ENCODE results near the gene TLE6.
A peak's percentile ranks its signal among the peaks of the same experiment; 100 is the strongest.

TLE6 gene

DNA sequence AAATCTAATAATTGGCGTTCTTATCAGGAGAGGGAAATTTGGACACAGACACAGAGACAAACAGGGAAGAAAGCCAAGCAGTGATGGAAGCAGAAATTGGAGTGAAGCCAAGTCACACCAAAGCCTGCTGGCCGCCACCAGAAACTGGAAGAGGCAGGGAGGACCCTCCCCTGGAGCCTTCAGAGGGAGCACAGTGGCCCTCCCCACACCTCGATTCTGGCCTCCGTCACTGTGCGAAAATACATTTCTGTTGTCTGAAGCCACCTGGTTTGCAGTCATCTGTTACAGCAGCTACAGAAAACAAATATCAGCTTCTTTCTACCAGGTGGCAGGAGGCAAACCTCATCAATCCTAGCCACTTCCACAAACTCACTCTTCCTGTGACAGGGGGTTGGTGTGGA lies 8.3 kb upstream of the TLE6 start:
- H3K27me3 ChIP-seq (ENCODE audit: insufficient read depth, low read depth, severe bottlenecking) = no peaks in the 10 kb centered on the region
- no peak overlapping the region for H3K27ac ChIP-seq
- TF ChIP-seq, protein P1, sequence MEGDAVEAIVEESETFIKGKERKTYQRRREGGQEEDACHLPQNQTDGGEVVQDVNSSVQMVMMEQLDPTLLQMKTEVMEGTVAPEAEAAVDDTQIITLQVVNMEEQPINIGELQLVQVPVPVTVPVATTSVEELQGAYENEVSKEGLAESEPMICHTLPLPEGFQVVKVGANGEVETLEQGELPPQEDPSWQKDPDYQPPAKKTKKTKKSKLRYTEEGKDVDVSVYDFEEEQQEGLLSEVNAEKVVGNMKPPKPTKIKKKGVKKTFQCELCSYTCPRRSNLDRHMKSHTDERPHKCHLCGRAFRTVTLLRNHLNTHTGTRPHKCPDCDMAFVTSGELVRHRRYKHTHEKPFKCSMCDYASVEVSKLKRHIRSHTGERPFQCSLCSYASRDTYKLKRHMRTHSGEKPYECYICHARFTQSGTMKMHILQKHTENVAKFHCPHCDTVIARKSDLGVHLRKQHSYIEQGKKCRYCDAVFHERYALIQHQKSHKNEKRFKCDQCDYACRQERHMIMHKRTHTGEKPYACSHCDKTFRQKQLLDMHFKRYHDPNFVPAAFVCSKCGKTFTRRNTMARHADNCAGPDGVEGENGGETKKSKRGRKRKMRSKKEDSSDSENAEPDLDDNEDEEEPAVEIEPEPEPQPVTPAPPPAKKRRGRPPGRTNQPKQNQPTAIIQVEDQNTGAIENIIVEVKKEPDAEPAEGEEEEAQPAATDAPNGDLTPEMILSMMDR (IDR thresholded peaks at IDR 0.05; ENCODE audit: low read depth, low read length) = no peak
- no peak for DNase-seq
- H3K9me3 ChIP-seq (ENCODE audit: severe bottlenecking) = no peaks in the 10 kb centered on the region
- no peak overlapping the region for H3K4me3 ChIP-seq (ENCODE audit: low read depth, low read length)
- H3K36me3 ChIP-seq = no peaks in the 10 kb centered on the region

DNA sequence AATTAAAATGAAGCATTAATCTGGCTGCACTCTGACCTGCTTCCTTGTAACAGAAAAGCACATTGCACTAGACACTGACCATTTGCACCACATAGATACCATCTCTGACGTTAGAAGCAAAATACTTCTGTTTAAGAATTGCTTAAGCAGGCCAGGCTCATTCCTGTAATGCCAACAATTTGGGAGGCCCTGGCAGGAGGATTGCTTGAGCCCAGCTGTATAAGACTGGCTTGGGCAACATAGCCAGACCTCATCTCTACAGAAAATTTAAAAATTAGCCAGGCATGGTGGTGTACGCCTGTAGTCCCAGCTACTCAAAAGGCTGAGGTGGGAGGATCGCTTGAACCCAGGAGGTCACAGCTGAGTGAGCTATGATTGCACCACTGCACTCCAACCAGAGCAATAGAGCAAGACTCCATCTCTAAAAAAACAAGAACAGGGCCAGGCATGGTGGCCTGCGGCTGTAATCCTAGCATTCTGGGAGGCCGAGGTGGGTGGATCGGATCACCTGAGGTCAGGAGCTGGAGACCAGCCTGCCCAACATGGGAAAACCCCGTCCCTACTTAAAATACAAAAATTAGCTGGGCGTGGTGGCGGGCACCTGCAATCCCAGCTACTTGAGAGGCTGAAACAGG lies 7.0 kb upstream of the TLE6 start:
- Histone ChIP-seq H3K36me3 (no peaks in the 10 kb centered on the region), H3K9me3 (ENCODE audit: severe bottlenecking) (no peaks in the 10 kb centered on the region), H3K4me3 (ENCODE audit: low read depth, low read length) (no peak overlapping the region), H3K27me3 (ENCODE audit: insufficient read depth, low read depth, severe bottlenecking) (no peaks in the 10 kb centered on the region), H3K27ac (no peak overlapping the region)
- TF ChIP-seq, protein P1 (IDR thresholded peaks at IDR 0.05; ENCODE audit: low read depth, low read length) = no peak
- DNase-seq = no peak

DNA sequence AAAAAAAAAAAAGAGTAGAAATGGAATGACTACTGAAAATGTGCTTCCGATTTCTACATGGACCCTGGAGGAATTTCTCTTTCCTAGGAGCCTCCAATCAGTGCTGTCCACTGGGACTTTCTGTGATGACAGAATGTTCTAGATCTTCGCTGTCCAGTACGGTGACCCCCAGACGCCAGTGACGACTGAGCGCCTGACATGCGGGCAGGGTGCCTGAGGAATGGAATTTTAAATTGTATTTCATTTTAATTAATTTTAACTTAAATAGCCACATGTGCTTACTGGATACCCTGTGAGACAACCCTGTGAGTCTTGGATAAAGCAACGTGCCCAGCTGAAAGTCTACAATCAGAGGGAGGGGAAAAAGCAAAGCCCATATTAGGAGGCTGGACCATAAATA lies 4.1 kb upstream of the TLE6 start:
- no peak overlapping the region for H3K27ac ChIP-seq

DNA sequence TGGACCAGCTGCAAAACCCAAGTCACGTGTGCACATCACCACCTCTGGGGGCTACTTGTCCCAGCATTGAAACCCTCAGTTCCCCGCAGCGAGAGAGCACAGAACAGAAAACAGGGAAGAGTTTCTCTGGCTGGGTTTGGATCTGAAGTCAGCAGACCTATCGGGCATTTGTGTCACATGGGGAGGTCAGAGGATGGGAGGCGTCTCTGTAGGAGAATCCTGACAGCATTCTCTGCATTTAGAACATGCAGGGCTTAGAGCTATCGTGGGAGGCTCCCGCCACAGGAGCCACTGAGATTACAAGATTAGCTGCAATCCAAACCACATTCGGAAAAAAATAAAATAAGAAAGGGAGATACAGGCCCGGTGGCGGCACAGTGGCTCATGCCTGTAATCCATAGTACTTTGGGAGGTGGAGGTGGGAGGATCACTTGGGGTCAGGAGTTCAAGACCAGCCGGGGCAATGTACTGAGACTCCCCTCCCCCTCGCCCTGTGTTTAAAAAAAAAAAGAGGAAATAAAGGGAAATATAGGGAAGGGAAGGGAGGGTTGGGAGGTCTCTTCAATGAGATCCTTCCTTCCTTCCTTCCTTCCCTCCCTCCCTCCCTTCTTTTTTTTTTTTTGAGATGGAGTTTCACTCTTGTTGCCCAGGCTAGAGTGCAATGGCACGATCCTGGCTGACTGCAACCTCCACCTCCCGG lies 2.9 kb upstream of the TLE6 start:
- peak; percentile 61 for DNase-seq
- TF ChIP-seq, protein P1 (IDR thresholded peaks at IDR 0.05; ENCODE audit: low read depth, low read length) = no peak
- no peaks in the 10 kb centered on the region for H3K36me3 ChIP-seq
- H3K27ac ChIP-seq = no peak overlapping the region
- H3K27me3 ChIP-seq (ENCODE audit: insufficient read depth, low read depth, severe bottlenecking) = no peaks in the 10 kb centered on the region
- H3K9me3 ChIP-seq (ENCODE audit: severe bottlenecking) = no peaks in the 10 kb centered on the region
- no peak overlapping the region for H3K4me3 ChIP-seq (ENCODE audit: low read depth, low read length)

More for the DNA sequence above, 4.1 kb upstream of the TLE6 start:
- H3K36me3 ChIP-seq = no peaks in the 10 kb centered on the region
- no peak overlapping the region for H3K4me3 ChIP-seq (ENCODE audit: low read depth, low read length)
- no peaks in the 10 kb centered on the region for H3K9me3 ChIP-seq (ENCODE audit: severe bottlenecking)
- no peaks in the 10 kb centered on the region for H3K27me3 ChIP-seq (ENCODE audit: insufficient read depth, low read depth, severe bottlenecking)
- DNase-seq = no peak
- TF ChIP-seq, protein P1 (IDR thresholded peaks at IDR 0.05; ENCODE audit: low read depth, low read length) = no peak

DNA sequence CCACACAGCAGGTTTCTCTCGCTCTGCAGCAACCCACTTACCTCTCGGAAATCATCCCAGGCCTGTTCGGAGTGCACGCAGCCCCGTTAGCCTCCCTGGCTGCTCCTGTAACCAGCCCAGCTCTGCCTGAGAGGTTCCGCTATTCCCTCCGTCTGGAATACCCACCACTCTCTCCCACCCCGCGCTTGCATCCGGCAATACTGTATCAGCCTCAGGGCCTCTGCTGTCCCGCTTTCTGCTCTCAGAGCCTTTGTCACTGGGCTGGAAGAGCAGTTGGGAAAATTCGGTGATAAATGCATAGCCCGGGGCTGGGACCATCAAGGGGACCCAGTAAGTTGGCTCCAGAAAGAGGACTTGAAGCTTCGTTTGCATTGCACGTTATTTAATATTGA lies 759 bp upstream of the TLE6 start:
- peak overlapping the region; percentile 56 for H3K27ac ChIP-seq
- TF ChIP-seq, protein P1 (IDR thresholded peaks at IDR 0.05; ENCODE audit: low read depth, low read length) = no peak
- DNase-seq = no peak

More for the DNA sequence above, 759 bp upstream of the TLE6 start:
- Histone ChIP-seq H3K4me3 (ENCODE audit: low read depth, low read length) (peak overlapping the region; percentile 61), H3K27me3 (ENCODE audit: insufficient read depth, low read depth, severe bottlenecking) (no peaks in the 10 kb centered on the region), H3K9me3 (ENCODE audit: severe bottlenecking) (no peaks in the 10 kb centered on the region), H3K36me3 (no peaks in the 10 kb centered on the region)
